ENCODE data around the gene SLC27A2.
"Not testable (repeated sequence)": the region's sequence is repeated elsewhere in the genome, so short reads cannot be mapped to it uniquely, and the experiment has no call there.

The SLC27A2 gene

DNA sequence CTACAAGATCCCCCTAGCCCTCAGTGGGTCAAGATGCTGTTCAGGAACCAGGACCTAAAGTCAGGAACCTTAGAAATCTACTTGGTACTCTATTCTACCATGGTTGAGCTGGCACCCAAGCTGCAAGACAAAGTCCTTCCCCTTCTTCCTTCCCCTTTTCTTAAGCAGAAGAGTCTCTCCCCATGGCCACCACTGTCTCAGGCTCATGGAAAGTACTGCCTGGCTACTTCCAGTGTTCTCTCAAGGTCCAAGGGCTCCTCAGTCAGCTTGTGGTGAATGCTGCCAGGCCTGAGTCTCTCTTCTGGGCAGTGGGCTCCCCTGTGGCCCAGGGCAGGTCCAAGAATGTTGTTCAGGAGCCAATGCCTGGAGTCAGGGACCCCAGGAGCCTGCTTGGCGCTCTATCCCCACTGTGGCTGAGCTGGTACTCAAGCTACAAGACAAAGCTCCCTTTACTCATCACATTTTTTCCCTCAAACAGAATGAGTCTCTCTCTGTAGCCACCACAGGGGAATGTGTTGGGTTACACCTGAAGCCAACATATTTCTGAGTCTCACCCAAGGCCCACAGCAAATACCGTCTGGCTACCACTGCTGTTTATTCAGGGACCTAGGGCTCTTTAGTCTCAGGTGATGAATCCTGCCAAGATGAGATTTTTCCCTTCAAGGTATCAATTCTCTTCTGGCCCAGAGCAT is 18.1 kb upstream of the SLC27A2 start:
- H3K4me3 ChIP-seq (ENCODE audit: low read length): no peak overlapping the region
- no peaks in the 10 kb centered on the region for H3K9me3 ChIP-seq (ENCODE audit: control insufficient read depth, insufficient read depth, low read length)
- H3K4me1 ChIP-seq (ENCODE audit: control insufficient read depth, insufficient read depth, low read length): no peaks in the 10 kb centered on the region
- H3K27me3 ChIP-seq (ENCODE audit: control insufficient read depth, insufficient read depth, low read length): no peaks in the 10 kb centered on the region
- no CpG with 5 or more reads among the region's 2 CpGs for WGBS (ENCODE audit: insufficient coverage, insufficient read length)
- DNase-seq (ENCODE audit: low read depth, low spot score): no peak
- no peaks in the 10 kb centered on the region for H3K36me3 ChIP-seq (ENCODE audit: control insufficient read depth, insufficient read depth, low read length)
- H3K27ac ChIP-seq (ENCODE audit: low read length): no peak overlapping the region

DNA sequence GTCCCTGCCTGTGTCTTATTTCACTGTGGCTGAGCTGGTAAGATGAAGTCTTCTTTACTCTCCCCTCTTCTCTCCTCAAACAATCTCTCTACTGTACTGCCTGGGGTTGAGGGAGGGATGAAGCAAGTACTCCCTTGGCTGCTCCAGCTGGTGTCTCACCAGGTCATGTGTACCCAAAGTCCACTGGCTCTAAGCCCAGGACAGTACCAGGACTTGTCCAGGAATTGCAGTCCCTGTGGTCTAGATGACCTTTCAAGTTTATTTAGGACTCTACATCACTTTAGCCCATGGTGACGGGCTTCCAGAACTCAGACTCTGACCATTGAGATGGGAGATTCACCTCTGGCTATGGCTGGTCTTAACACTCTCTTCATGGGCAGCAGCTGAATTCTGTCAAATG is 17.5 kb upstream of the SLC27A2 start:
- no peak for DNase-seq (ENCODE audit: low read depth, low spot score)
- no peaks in the 10 kb centered on the region for H3K9me3 ChIP-seq (ENCODE audit: control insufficient read depth, insufficient read depth, low read length)
- no peaks in the 10 kb centered on the region for H3K36me3 ChIP-seq (ENCODE audit: control insufficient read depth, insufficient read depth, low read length)
- H3K27ac ChIP-seq (ENCODE audit: low read length): no peak overlapping the region
- WGBS (ENCODE audit: insufficient coverage, insufficient read length): no CpG with 5 or more reads among the region's 1 CpG
- no peaks in the 10 kb centered on the region for H3K4me1 ChIP-seq (ENCODE audit: control insufficient read depth, insufficient read depth, low read length)
- no peaks in the 10 kb centered on the region for H3K27me3 ChIP-seq (ENCODE audit: control insufficient read depth, insufficient read depth, low read length)
- no peak overlapping the region for H3K4me3 ChIP-seq (ENCODE audit: low read length)

DNA sequence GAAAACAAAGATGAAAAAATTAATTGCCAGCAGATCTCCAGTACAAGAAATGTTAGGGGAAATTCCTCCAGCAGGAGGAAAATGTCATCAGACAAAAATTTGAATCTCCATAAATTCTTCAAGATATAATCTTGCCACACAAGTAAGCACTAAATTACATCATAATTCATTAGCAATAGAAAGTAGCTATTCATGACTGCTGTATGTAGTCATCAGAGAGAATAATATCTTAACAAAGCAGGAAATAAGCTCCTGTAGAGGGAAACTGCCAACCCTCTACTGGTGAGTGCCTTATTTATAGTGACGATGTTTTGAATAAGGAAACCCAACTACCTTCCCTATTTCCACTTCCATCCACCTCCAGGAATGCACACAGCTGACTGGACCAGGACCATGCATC is 15.8 kb upstream of the SLC27A2 start:
- no CpG with 5 or more reads among the region's 1 CpG for WGBS (ENCODE audit: insufficient coverage, insufficient read length)
- DNase-seq (ENCODE audit: low read depth, low spot score): no peak
- no peaks in the 10 kb centered on the region for H3K27me3 ChIP-seq (ENCODE audit: control insufficient read depth, insufficient read depth, low read length)
- no peaks in the 10 kb centered on the region for H3K36me3 ChIP-seq (ENCODE audit: control insufficient read depth, insufficient read depth, low read length)
- no peak overlapping the region for H3K4me3 ChIP-seq (ENCODE audit: low read length)
- H3K9me3 ChIP-seq (ENCODE audit: control insufficient read depth, insufficient read depth, low read length): no peaks in the 10 kb centered on the region
- no peaks in the 10 kb centered on the region for H3K4me1 ChIP-seq (ENCODE audit: control insufficient read depth, insufficient read depth, low read length)
- H3K27ac ChIP-seq (ENCODE audit: low read length): no peak overlapping the region

DNA sequence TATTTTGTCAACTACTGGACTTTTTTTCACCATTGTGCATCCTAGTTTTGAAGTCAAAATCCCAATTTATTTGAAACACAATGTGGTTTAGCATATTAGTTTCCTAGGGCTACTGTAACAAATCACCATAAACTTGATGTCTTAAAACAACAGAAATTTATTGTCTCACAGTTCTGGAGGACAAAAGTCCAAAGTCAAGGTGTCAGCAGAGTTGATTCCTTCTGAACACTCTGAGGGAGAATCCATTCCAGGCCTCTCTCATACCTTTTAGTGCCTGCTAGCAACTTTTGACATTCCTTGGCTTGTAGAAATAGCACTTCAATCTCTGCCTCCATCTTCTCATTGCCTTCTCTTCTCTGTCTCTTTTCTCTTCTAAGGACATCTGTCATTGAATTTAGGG is 14.9 kb upstream of the SLC27A2 start:
- no peak overlapping the region for H3K27ac ChIP-seq (ENCODE audit: low read length)
- no peaks in the 10 kb centered on the region for H3K36me3 ChIP-seq (ENCODE audit: control insufficient read depth, insufficient read depth, low read length)
- H3K4me1 ChIP-seq (ENCODE audit: control insufficient read depth, insufficient read depth, low read length): no peaks in the 10 kb centered on the region
- no peak overlapping the region for H3K4me3 ChIP-seq (ENCODE audit: low read length)
- no peaks in the 10 kb centered on the region for H3K9me3 ChIP-seq (ENCODE audit: control insufficient read depth, insufficient read depth, low read length)
- DNase-seq (ENCODE audit: low read depth, low spot score): no peak
- H3K27me3 ChIP-seq (ENCODE audit: control insufficient read depth, insufficient read depth, low read length): no peaks in the 10 kb centered on the region

DNA sequence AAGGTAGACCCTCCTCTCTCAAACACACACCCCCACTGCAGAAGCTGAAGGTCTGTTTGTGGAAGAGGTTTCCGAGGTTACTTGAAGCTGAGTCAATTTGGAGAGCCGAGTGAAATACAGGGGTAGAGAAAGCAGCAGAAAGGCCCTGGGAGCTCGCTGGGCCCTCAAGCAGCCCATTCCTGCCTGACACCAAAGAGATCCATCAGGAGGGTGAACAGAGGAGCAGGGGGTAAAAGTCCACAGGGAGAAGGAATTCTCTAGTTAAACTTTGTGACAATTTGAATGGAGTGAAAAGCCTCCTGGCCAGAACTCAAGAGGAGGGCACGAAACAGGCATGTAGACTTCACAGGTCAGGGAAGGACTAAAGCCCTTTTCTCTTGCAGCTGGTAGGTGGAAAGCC is 13.6 kb upstream of the SLC27A2 start:
- no peak overlapping the region for H3K4me3 ChIP-seq (ENCODE audit: low read length)
- no peaks in the 10 kb centered on the region for H3K36me3 ChIP-seq (ENCODE audit: control insufficient read depth, insufficient read depth, low read length)
- H3K9me3 ChIP-seq (ENCODE audit: control insufficient read depth, insufficient read depth, low read length): no peaks in the 10 kb centered on the region
- no peaks in the 10 kb centered on the region for H3K27me3 ChIP-seq (ENCODE audit: control insufficient read depth, insufficient read depth, low read length)
- DNase-seq (ENCODE audit: low read depth, low spot score): no peak
- no peaks in the 10 kb centered on the region for H3K4me1 ChIP-seq (ENCODE audit: control insufficient read depth, insufficient read depth, low read length)
- H3K27ac ChIP-seq (ENCODE audit: low read length): no peak overlapping the region
- WGBS (ENCODE audit: insufficient coverage, insufficient read length): no CpG with 5 or more reads among the region's 4 CpGs

DNA sequence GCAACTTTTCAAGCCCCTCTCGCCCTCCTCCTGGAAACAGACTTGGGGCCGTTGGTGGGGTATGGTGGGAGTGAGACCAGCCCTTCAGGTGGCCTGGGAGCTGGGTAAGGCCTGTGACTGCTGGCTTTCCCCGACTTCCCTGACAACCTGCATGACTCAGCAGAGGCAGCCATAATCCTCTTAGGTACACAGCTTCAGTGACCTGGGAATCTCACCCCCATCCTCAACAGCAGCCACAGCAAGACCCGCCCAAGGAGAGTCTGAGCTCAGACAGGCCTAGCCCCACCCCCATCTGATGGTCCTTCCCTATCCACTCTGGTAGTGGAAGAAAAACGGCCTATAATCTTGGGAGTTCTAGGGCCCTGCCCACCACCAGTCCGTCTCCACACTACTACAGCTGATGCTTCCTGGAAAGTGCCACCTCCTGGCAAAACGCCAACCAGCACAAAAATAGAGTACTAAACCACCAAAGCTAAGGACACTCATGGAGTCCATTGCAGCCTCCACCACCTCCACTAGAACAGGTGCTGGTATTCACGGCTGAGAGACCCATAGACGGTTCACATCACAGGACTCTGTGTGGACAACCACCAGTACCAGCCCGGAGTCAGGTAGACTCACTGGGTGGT is 13.1 kb upstream of the SLC27A2 start:
- H3K9me3 ChIP-seq (ENCODE audit: control insufficient read depth, insufficient read depth, low read length): no peaks in the 10 kb centered on the region
- no peak overlapping the region for H3K27ac ChIP-seq (ENCODE audit: low read length)
- no peaks in the 10 kb centered on the region for H3K27me3 ChIP-seq (ENCODE audit: control insufficient read depth, insufficient read depth, low read length)
- H3K4me3 ChIP-seq (ENCODE audit: low read length): no peak overlapping the region
- WGBS (ENCODE audit: insufficient coverage, insufficient read length): no CpG with 5 or more reads among the region's 10 CpGs
- no peak for DNase-seq (ENCODE audit: low read depth, low spot score)
- no peaks in the 10 kb centered on the region for H3K4me1 ChIP-seq (ENCODE audit: control insufficient read depth, insufficient read depth, low read length)
- H3K36me3 ChIP-seq (ENCODE audit: control insufficient read depth, insufficient read depth, low read length): no peaks in the 10 kb centered on the region

DNA sequence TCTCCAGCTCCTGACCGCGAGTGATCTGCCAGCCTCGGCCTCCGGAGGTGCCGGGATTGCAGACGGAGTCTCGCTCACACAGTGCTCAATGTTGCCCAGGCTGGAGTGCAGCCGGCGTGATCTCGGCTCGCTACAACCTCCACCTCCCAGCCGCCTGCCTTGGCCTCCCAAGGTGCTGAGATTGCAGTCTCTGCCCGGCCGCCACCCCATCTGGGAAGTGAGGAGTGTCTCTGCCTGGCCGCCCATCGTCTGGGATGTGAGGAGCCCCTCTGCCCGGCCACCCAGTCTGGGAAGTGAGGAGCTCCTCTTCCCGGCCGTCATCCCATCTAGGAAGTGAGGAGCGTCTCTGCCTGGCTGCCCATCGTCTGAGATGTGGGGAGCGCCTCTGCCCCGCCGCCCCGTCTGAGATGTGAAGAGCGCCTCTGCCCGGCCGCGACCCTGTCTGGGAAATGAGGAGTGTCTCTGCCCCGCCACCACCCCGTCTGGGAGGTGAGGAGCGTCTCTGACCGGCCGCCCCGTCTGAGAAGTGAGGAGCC is 9.6 kb upstream of the SLC27A2 start:
- not testable (repeated sequence) for H3K36me3 ChIP-seq (ENCODE audit: control insufficient read depth, insufficient read depth, low read length); H3K9me3 ChIP-seq (ENCODE audit: control insufficient read depth, insufficient read depth, low read length); H3K27me3 ChIP-seq (ENCODE audit: control insufficient read depth, insufficient read depth, low read length); H3K27ac ChIP-seq (ENCODE audit: low read length); DNase-seq (ENCODE audit: low read depth, low spot score); H3K4me3 ChIP-seq (ENCODE audit: low read length); H3K4me1 ChIP-seq (ENCODE audit: control insufficient read depth, insufficient read depth, low read length)
- WGBS (ENCODE audit: insufficient coverage, insufficient read length): no CpG with 5 or more reads among the region's 35 CpGs

DNA sequence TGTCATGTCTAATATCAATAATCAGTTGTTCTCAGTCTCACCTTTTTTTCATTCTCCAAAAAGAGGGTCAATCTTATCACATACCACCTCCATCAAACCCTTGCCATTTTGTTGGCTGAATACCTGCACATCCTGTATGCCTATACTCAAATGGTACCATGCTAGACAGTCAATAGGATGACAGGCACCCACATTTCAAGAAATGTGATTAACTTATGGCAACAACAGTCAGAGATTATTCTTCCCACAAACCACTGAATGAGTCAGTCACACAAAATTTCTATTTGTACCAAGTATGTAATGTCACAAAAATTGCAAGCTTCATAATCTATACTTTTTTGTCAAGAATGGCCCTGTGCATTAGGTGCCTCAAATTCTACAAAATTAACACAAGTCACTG is 5.1 kb upstream of the SLC27A2 start:
- Histone ChIP-seq H3K9me3 (ENCODE audit: control insufficient read depth, insufficient read depth, low read length) (no peaks in the 10 kb centered on the region), H3K27me3 (ENCODE audit: control insufficient read depth, insufficient read depth, low read length) (peaks cover 4% of the 10 kb centered on the region; the same call in 1 of the 2 replicates), H3K27ac (ENCODE audit: low read length) (no peak overlapping the region), H3K4me3 (ENCODE audit: low read length) (no peak overlapping the region), H3K36me3 (ENCODE audit: control insufficient read depth, insufficient read depth, low read length) (no peaks in the 10 kb centered on the region), H3K4me1 (ENCODE audit: control insufficient read depth, insufficient read depth, low read length) (no peaks in the 10 kb centered on the region)
- no peak for DNase-seq (ENCODE audit: low read depth, low spot score)

DNA sequence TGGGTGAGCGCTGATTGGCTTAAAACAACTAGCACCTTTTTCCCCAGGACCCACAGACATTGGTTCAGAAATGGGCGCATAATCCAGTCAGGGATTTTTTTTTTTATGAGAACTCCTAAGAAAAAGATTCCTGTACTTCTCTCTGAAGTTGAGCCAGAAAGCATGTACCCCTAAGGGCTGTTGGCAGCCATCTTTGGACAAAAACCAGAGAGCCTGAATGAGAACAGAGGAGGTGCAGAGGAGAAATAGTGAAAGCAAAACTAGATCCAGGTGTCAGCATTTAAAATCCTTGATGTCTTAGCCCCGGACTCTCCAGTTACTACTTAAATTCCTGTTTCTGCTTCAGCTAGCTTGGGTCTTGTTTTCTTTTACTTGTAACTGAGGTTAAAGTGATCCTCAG is 1.9 kb upstream of the SLC27A2 start:
- no CpG with 5 or more reads among the region's 3 CpGs for WGBS (ENCODE audit: insufficient coverage, insufficient read length)
- no peak overlapping the region for H3K27ac ChIP-seq (ENCODE audit: low read length)
- H3K27me3 ChIP-seq (ENCODE audit: control insufficient read depth, insufficient read depth, low read length): peaks cover 15% of the 10 kb centered on the region; the same call in 1 of the 2 replicates

DNA sequence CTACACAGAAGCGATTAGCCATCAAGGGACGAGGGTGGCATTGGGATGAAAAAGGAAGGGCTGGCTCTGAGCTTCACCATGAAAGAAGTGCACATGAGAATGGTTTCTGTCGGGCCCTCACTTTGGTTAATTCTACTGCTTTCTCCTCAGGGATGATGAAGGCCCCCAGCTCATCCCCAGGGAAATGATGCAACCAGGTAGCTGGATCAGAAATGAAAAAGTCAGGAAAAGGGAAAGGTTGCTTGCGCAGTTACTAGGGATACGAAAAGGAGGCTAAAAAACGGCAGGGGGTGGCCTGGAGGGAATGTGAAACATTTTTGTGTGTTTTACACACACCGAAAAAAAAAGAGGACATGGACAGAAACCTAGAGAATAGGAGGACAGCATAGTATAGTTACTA is 1.4 kb upstream of the SLC27A2 start:
- Histone ChIP-seq H3K4me1 (ENCODE audit: control insufficient read depth, insufficient read depth, low read length) (no peaks in the 10 kb centered on the region), H3K27ac (ENCODE audit: low read length) (no peak overlapping the region), H3K4me3 (ENCODE audit: low read length) (no peak overlapping the region), H3K36me3 (ENCODE audit: control insufficient read depth, insufficient read depth, low read length) (no peaks in the 10 kb centered on the region), H3K9me3 (ENCODE audit: control insufficient read depth, insufficient read depth, low read length) (no peaks in the 10 kb centered on the region), H3K27me3 (ENCODE audit: control insufficient read depth, insufficient read depth, low read length) (peaks cover 15% of the 10 kb centered on the region; the same call in 1 of the 2 replicates)
- DNase-seq (ENCODE audit: low read depth, low spot score): no peak
- WGBS (ENCODE audit: insufficient coverage, insufficient read length): no CpG with 5 or more reads among the region's 7 CpGs

More for the DNA sequence above, 1.9 kb upstream of the SLC27A2 start:
- H3K4me1 ChIP-seq (ENCODE audit: control insufficient read depth, insufficient read depth, low read length): no peaks in the 10 kb centered on the region
- no peak for DNase-seq (ENCODE audit: low read depth, low spot score)
- no peak overlapping the region for H3K4me3 ChIP-seq (ENCODE audit: low read length)
- H3K9me3 ChIP-seq (ENCODE audit: control insufficient read depth, insufficient read depth, low read length): no peaks in the 10 kb centered on the region
- H3K36me3 ChIP-seq (ENCODE audit: control insufficient read depth, insufficient read depth, low read length): no peaks in the 10 kb centered on the region

All from iPS DF 6.9 (cell line).